ENCODE data around the gene INMT. TPM values are rescaled to one million over a fixed set of nuclear protein-coding genes. Genes with fewer than 3 reads are reported as not detected.
A peak's percentile ranks its signal among the peaks of the same experiment; 100 is the strongest.

INMT gene
- total RNA-seq, 4 donors from 2014 or later, result 113 to 192 (median 174) TPM

DNA sequence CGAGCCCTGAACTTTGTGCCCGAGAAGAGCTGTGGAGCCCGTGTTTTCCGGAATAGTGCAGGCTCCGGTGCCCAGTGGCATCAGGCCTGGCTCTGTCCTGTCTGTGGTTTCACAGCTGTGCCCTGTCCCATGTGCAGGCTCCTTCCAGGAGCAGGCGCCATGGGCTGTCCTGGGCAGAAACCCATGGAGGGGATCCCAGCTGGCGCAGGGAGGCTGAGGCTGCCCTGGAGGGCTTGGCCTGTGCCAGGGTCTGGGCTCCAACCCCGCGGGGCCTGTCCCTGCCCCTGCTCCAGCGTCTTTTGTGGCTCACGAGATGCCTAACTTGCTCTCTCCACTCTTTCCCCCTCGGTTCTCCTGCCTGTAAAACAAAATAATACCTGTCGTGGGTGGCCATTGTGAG lies 46.3 kb upstream of the INMT start:
- H3K4me1 ChIP-seq, result peaks cover 10 to 27% (median 20%) of the 10 kb centered on the region in 4 donors
- no peak overlapping the region for H3K4me3 ChIP-seq
- H3K9me3 ChIP-seq, result no peaks in the 10 kb centered on the region
- DNase-seq (ENCODE audit: extremely low spot score), result no peak
- no peak for TF ChIP-seq POLR2AphosphoS5 (IDR thresholded peaks at IDR 0.05)
- TF ChIP-seq POLR2A (IDR thresholded peaks at IDR 0.05; ENCODE audit: low read depth), result no peak
- TF ChIP-seq, protein P1, sequence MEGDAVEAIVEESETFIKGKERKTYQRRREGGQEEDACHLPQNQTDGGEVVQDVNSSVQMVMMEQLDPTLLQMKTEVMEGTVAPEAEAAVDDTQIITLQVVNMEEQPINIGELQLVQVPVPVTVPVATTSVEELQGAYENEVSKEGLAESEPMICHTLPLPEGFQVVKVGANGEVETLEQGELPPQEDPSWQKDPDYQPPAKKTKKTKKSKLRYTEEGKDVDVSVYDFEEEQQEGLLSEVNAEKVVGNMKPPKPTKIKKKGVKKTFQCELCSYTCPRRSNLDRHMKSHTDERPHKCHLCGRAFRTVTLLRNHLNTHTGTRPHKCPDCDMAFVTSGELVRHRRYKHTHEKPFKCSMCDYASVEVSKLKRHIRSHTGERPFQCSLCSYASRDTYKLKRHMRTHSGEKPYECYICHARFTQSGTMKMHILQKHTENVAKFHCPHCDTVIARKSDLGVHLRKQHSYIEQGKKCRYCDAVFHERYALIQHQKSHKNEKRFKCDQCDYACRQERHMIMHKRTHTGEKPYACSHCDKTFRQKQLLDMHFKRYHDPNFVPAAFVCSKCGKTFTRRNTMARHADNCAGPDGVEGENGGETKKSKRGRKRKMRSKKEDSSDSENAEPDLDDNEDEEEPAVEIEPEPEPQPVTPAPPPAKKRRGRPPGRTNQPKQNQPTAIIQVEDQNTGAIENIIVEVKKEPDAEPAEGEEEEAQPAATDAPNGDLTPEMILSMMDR (IDR thresholded peaks at IDR 0.05), result no peak
- no peak for TF ChIP-seq EP300 (IDR thresholded peaks at IDR 0.05)
- 85% methylated on average over 12 of the region's 13 CpGs for WGBS
- no peak overlapping the region for H3K27ac ChIP-seq (replicated peaks in 1 of 4)
- H3K36me3 ChIP-seq, result no peaks in the 10 kb centered on the region
- intact Hi-C loops (cut with DNase I), result no loop called here
- no peaks in the 10 kb centered on the region for H3K27me3 ChIP-seq

DNA sequence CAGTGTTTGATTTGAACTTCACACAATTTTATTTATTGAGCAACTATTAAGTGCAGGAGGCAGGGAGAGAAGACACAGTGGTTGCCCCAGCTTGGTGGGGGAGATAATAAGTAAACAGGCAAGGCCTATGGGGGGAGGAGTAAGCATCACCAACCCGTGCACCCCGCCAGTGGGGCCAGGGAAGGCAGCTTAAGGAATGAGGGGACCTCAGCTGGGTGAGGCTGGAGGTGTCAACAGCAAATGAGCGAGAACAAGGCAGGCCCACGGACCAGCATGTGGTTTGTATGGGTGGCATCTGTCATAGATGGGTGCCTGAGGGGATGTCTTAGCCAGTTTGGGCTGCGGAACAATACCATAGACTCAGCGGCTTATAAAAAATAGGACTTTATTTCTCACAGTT lies 45.6 kb upstream of the INMT start:
- H3K9me3 ChIP-seq, result no peaks in the 10 kb centered on the region
- H3K4me3 ChIP-seq, result no peak overlapping the region
- no peaks in the 10 kb centered on the region for H3K36me3 ChIP-seq
- WGBS, result 95% methylated on average over 6 of the region's 6 CpGs
- intact Hi-C loops (cut with DNase I), result no loop called here
- no peak overlapping the region for H3K27ac ChIP-seq (replicated peaks in 1 of 4)
- no peak for DNase-seq (ENCODE audit: extremely low spot score)
- peaks cover 10 to 27% (median 20%) of the 10 kb centered on the region in 4 donors for H3K4me1 ChIP-seq
- no peaks in the 10 kb centered on the region for H3K27me3 ChIP-seq
- TF ChIP-seq EP300 (IDR thresholded peaks at IDR 0.05) (no peak), POLR2A (IDR thresholded peaks at IDR 0.05; ENCODE audit: low read depth) (no peak), POLR2AphosphoS5 (IDR thresholded peaks at IDR 0.05) (no peak)
- TF ChIP-seq, protein P1 (IDR thresholded peaks at IDR 0.05), result no peak

DNA sequence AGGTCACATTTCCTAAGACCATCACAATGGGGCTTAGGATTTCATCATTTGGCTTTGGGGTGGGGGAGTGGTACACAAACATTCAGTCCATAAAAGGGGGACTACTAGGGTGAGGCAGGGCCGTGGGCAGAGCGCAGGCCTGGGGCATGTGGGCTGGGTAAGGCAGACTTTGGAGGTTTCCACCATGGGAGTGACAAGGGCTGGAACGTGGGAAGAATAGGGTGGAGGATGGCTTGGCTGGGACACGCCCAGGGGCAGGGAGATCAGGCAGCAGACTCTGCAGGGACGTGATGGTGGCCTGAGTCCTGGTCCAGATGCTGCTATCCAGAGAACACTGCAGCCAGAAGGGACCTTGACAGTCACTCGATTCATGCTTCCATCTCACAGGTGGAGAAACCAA lies 45.0 kb upstream of the INMT start:
- DNase-seq (ENCODE audit: extremely low spot score), result no peak
- H3K27ac ChIP-seq (replicated peaks in 1 of 4), result peak overlapping the region in 3 of 4 donors; percentile 11 to 36 (median 15)
- no peaks in the 10 kb centered on the region for H3K36me3 ChIP-seq
- TF ChIP-seq POLR2A (IDR thresholded peaks at IDR 0.05; ENCODE audit: low read depth) (no peak), POLR2AphosphoS5 (IDR thresholded peaks at IDR 0.05) (no peak), EP300 (IDR thresholded peaks at IDR 0.05) (no peak)
- TF ChIP-seq, protein P1 (IDR thresholded peaks at IDR 0.05), result no peak
- H3K27me3 ChIP-seq, result no peaks in the 10 kb centered on the region
- no peak overlapping the region for H3K4me3 ChIP-seq
- WGBS, result 92% methylated on average over 4 of the region's 6 CpGs
- H3K4me1 ChIP-seq, result peaks cover 10 to 27% (median 20%) of the 10 kb centered on the region in 4 donors
- H3K9me3 ChIP-seq, result no peaks in the 10 kb centered on the region
- intact Hi-C loops (cut with DNase I), result no loop called here

DNA sequence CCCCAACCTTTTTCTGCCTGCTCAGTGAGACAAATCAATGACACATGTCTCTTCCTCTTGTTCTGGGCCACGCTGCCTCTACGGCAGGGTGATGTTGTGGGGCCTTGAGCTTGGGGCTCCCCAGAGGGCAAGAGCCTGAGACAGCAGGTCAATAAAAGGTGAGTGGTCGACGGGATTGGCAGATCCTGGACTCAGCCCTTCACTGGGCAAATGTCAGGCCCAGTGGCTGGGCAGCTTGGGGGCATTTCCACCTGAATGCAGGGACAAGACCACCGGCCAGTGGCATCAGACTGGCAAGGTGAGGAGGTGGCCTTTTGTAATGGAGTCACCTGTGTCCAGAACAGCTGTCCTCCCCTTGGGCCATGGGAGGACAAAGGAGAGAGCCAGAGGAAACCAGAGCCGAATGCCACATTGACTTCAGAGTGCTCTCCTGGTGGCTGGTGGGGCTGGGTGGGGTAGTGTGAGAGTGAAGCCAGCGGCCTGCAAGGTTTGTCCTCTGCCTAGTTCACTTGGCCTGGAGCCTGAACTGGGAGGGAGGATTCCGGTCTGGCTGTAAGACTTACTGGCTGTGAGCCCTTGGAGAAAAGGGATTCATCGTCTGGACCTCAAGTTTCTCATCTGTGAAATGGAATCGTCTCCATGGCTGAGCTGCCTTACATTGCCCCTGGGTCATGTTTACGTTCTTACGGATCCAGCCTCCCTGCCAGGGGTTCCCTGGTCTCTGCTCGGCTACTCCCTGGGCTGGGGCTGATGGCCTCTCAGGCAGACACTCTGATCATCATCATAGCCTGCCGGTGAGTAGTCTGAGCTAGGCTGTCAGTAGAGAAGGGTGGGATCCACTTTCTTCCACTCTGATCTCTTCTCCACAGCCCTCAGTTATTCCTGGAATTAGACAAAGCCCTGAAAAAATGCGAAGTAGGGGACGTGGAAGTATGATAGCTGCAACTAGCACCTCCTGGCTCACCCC lies 44.3 kb upstream of the INMT start:
- Histone ChIP-seq H3K36me3 (no peaks in the 10 kb centered on the region), H3K27ac (replicated peaks in 1 of 4) (peak overlapping the region; percentile 39 to 55 (median 46)), H3K27me3 (no peaks in the 10 kb centered on the region), H3K9me3 (no peaks in the 10 kb centered on the region), H3K4me1 (peaks cover 10 to 27% (median 20%) of the 10 kb centered on the region in 4 donors), H3K4me3 (no peak overlapping the region)
- WGBS, result 52% methylated on average over 13 of the region's 16 CpGs
- TF ChIP-seq POLR2AphosphoS5 (IDR thresholded peaks at IDR 0.05), result no peak
- TF ChIP-seq, protein P1 (IDR thresholded peaks at IDR 0.05), result no peak
- TF ChIP-seq EP300 (IDR thresholded peaks at IDR 0.05), result no peak
- TF ChIP-seq POLR2A (IDR thresholded peaks at IDR 0.05; ENCODE audit: low read depth), result no peak
- no peak for DNase-seq (ENCODE audit: extremely low spot score)
- intact Hi-C loops (cut with DNase I), result no loop called here
